PFSK-1 (cell line): ENCODE measurements around the gene PLXNC1.

Experiments
- FOXP2 ChIP-seq: optimal IDR thresholded peaks from 2 replicates; pipeline ENCODE3; 2011; ENCODE audit warnings: borderline replicate concordance, control low read depth, inconsistent platforms; ENCODE audit not compliant: insufficient read depth; ENCODE audit errors: extremely low read length, extremely low read depth
- POLR2AphosphoS5 ChIP-seq: IDR thresholded peaks from 2 replicates; pipeline ENCODE4 v1.6.1; 2012; ENCODE audit warnings: low read depth, mild to moderate bottlenecking, control low read depth, low read length, moderate library complexity
- REST ChIP-seq, 2 experiments: IDR thresholded peaks; 2 replicates each; pipeline versions ENCODE4 v1.6.1 to v1.8.0; 2011 to 2012; ENCODE audit warnings: low read depth in 2 of 2, low read length in 2 of 2, control low read depth in 1 of 2, inconsistent platforms in 1 of 2, mild to moderate bottlenecking in 1 of 2, moderate library complexity in 1 of 2; ENCODE audit not compliant: insufficient read depth in 1 of 2
- SIN3A ChIP-seq: IDR thresholded peaks from 2 replicates; pipeline ENCODE4 v1.6.1; 2012; ENCODE audit warnings: mild to moderate bottlenecking, low read length, moderate library complexity, borderline replicate concordance; ENCODE audit not compliant: insufficient read depth
- TAF1 ChIP-seq: IDR thresholded peaks from 2 replicates; pipeline ENCODE4 v1.6.1; 2012; ENCODE audit warnings: low read length, control low read depth, borderline replicate concordance; ENCODE audit not compliant: insufficient read depth

Gene PLXNC1

GRCh38 chr12:94309373-94309772, 161.0 kb downstream of the PLXNC1 start:
- no peak for TF ChIP-seq SIN3A
- no peak for TF ChIP-seq TAF1
- TF ChIP-seq REST (IDR thresholded peaks at IDR 0.05; ENCODE audit: insufficient read depth in 1 of 2, low read depth in 2 of 2, low read length in 2 of 2) = no peak
- no peak for TF ChIP-seq POLR2AphosphoS5
- no peak for TF ChIP-seq FOXP2

- TF ChIP-seq POLR2AphosphoS5 (no peak), REST (IDR thresholded peaks at IDR 0.05; ENCODE audit: insufficient read depth in 1 of 2, low read depth in 2 of 2, low read length in 2 of 2) (no peak), FOXP2 (no peak), SIN3A (no peak)
Observed at GRCh38 chr12:94312378-94312777, 164.0 kb downstream of the PLXNC1 start.

- TF ChIP-seq TAF1 (no peak), SIN3A (no peak), POLR2AphosphoS5 (no peak), FOXP2 (no peak), REST (IDR thresholded peaks at IDR 0.05; ENCODE audit: insufficient read depth in 1 of 2, low read depth in 2 of 2, low read length in 2 of 2) (no peak)
Observed at GRCh38 chr12:94318181-94318580, 169.8 kb downstream of the PLXNC1 start.

GRCh38 chr12:94320109-94320508, 171.7 kb downstream of the PLXNC1 start:
- TF ChIP-seq FOXP2 = no peak

- TF ChIP-seq SIN3A (no peak), REST (IDR thresholded peaks at IDR 0.05; ENCODE audit: insufficient read depth in 1 of 2, low read depth in 2 of 2, low read length in 2 of 2) (no peak), TAF1 (no peak), FOXP2 (no peak), POLR2AphosphoS5 (no peak)
Observed at GRCh38 chr12:94322346-94322745, 174.0 kb downstream of the PLXNC1 start.

- no peak for TF ChIP-seq FOXP2
- TF ChIP-seq SIN3A = no peak
- TF ChIP-seq REST (IDR thresholded peaks at IDR 0.05; ENCODE audit: insufficient read depth in 1 of 2, low read depth in 2 of 2, low read length in 2 of 2) = no peak
- no peak for TF ChIP-seq TAF1
- TF ChIP-seq POLR2AphosphoS5 = no peak
Observed at GRCh38 chr12:94326234-94326633, 177.9 kb downstream of the PLXNC1 start.
